Kidney (tissue), 14 donors: ENCODE data around the gene ECHS1. TPM values are rescaled to one million over a fixed set of nuclear protein-coding genes. Genes with fewer than 3 reads are reported as not detected.

Experiments
- DNase-seq, 5 donors: peaks; one replicate each; pipeline ENCODE4 v3.0.0-alpha.2; 2013 to 2020
- FAIRE-seq: peaks from 2 replicates; lab custom pipeline; 2012; peaks lifted over from hg19 to GRCh38; lab: Jason Lieb, UNC
- H3K27ac ChIP-seq, 2 donors: one replicate each; pipeline ENCODE4 v1.7.0; 2013; ENCODE audit warnings: low read depth in 2 of 2, low read length in 2 of 2, inconsistent platforms in 1 of 2
- H3K27me3 ChIP-seq: one replicate; pipeline ENCODE4 v1.7.1; 2013; ENCODE audit warnings: low read length, inconsistent platforms; ENCODE audit not compliant: control insufficient read depth, insufficient read depth
- H3K36me3 ChIP-seq, 3 donors: one replicate each; pipeline versions ENCODE4 v1.7.0 to v1.7.1; 2013; ENCODE audit warnings: low read length in 3 of 3, control low read depth in 1 of 3, inconsistent platforms in 1 of 3; ENCODE audit not compliant: insufficient read depth in 3 of 3, control insufficient read depth in 2 of 3
- H3K4me1 ChIP-seq, 3 donors: one replicate each; pipeline versions ENCODE4 v1.7.0 to v1.7.1; 2013; ENCODE audit warnings: low read length in 3 of 3, inconsistent platforms in 1 of 3, low read depth in 1 of 3; ENCODE audit not compliant: control insufficient read depth in 2 of 3, insufficient read depth in 2 of 3
- H3K4me3 ChIP-seq, 3 donors: one replicate each; pipeline versions ENCODE4 v1.7.0 to v1.8.1; 2013; ENCODE audit warnings: low read length in 3 of 3, control low read depth in 1 of 3, inconsistent platforms in 1 of 3
- H3K9ac ChIP-seq, 3 donors: one replicate each; pipeline versions ENCODE4 v1.7.0 to v1.7.1; 2013; ENCODE audit warnings: low read length in 3 of 3, control low read depth in 1 of 3, inconsistent platforms in 1 of 3
- H3K9me3 ChIP-seq, 3 donors: one replicate each; pipeline versions ENCODE4 v1.7.0 to v1.7.1; 2013; ENCODE audit warnings: low read length in 3 of 3, control low read depth in 1 of 3, inconsistent platforms in 1 of 3; ENCODE audit not compliant: control insufficient read depth in 2 of 3, insufficient read depth in 1 of 3
- CTCF ChIP-seq: IDR thresholded peaks from 3 replicates; pipeline ENCODE4 v1.5.1; 2012; ENCODE audit warnings: mild to moderate bottlenecking, moderate library complexity, borderline replicate concordance; ENCODE audit not compliant: insufficient read depth; ENCODE audit errors: extremely low read depth
- intact Hi-C: fragments of 100-400 bp; cut with DNase I; formaldehyde crosslinking; loops from one replicate; pipeline ENCODE4 v1.11.1; 2022
- polyA plus RNA-seq: library from polyadenylated mRNA; stranded (reverse); fragments of 350-450 nt; fragmentation: Illumina TruSeq; extraction: RNeasy Lipid Tissue Mini Kit (QIAGEN cat#74804); gene quantifications from one replicate; pipeline ENCODE4 v1.2.3, GENCODE V29; 2014; ENCODE audit warnings: low read depth, low replicate concordance; ENCODE audit not compliant: insufficient read depth
- total RNA-seq: library from RNA; stranded (reverse); fragmentation: NEBNext Ultra II Directional; extraction: Animal tissue kit (Norgen Biotek cat#: 25700); gene quantifications from one replicate; pipeline ENCODE4 v1.2.1, GENCODE V29; 2021
- donor health status: control.
- donor health status: control.
- donor health status: control.
- donor health status: control.
- donor health status: control.
- donor health status: DM: yes; HTN: yes; CAD: no.
- donor health status: Normal renal cell carcinoma (clear cell type).

The ECHS1 gene
- total and polyA plus RNA-seq, 2 donors from 2014 or later = 85.6 to 599 TPM

DNA sequence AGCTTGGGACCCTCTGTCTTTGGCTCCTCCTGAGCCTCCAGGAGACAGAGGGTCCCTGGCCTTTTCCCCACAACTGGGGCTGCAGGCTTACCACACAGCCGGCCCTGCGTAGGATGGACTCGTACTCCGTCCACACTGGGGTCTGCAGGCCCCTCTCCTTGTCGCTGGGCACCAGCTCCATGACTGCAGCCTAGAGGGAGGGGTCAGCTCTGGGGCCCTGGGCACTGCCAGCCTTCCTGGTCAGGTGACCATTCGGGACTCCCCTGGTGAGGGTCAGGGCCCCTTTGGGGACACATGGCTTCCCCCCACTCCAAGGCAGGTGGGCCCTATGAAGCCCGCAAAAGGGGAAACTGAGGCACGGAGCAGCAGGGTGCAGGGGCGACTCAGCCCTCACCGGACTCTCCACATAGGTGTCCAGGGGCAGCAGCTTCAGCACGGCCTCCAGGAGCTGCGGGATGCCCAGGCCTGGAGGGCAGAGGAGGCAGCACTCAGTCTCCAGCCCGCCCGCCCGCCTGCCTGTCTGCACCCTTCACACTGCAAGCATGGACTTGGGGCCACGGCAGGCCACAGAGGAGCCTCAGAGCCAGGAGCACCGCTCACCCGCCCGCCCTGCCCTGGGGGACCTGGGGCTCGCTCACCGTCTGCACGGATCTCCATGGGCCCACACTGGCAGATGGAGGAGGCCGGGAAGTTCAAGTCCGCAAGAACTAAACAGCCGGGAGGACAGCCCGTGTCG lies 16.4 kb downstream of the ECHS1 start:
- intact Hi-C loops = no loop called here
- peak overlapping the region in 1 of 3 donors; percentile 40 for H3K9ac ChIP-seq

GRCh38 chr10:133355991-133356390 lies 17.2 kb downstream of the ECHS1 start:
- Histone ChIP-seq H3K9ac (no peak overlapping the region), H3K36me3 (no peaks in the 10 kb centered on the region), H3K27ac (no peak overlapping the region), H3K4me3 (no peak overlapping the region), H3K4me1 (peaks cover 0 to 11% (median 0%) of the 10 kb centered on the region in 3 donors), H3K27me3 (no peaks in the 10 kb centered on the region), H3K9me3 (no peaks in the 10 kb centered on the region)
- DNase-seq = no peak
- intact Hi-C loops = no loop called here
- no peak for TF ChIP-seq CTCF
- FAIRE-seq = no peak

More for the DNA sequence above, 16.4 kb downstream of the ECHS1 start:
- Histone ChIP-seq H3K27me3 (no peaks in the 10 kb centered on the region), H3K4me1 (peaks cover 0 to 11% (median 0%) of the 10 kb centered on the region in 3 donors), H3K36me3 (no peaks in the 10 kb centered on the region), H3K27ac (no peak overlapping the region), H3K4me3 (peak overlapping the region in 2 of 3 donors; percentile 24 to 54), H3K9me3 (no peaks in the 10 kb centered on the region)
- DNase-seq (peak in 1 of 5 donors; percentile 72), FAIRE-seq (no peak)
- TF ChIP-seq CTCF = no peak

GRCh38 chr10:133355266-133355665 lies 17.9 kb downstream of the ECHS1 start:
- Histone ChIP-seq H3K9me3 (no peaks in the 10 kb centered on the region), H3K27me3 (no peaks in the 10 kb centered on the region), H3K9ac (no peak overlapping the region), H3K4me3 (no peak overlapping the region), H3K4me1 (peaks cover 0 to 11% (median 0%) of the 10 kb centered on the region in 3 donors), H3K36me3 (no peaks in the 10 kb centered on the region), H3K27ac (no peak overlapping the region)
- intact Hi-C loops = no loop called here
- FAIRE-seq = no peak
- no peak for DNase-seq
- no peak for TF ChIP-seq CTCF
